D341Med (cell line): ENCODE results near the gene SP3.

Experiments used
- DNase-seq: peaks from one replicate; pipeline ENCODE4 v3.0.0; 2012; ENCODE audit warnings: low spot score

The SP3 gene

DNA sequence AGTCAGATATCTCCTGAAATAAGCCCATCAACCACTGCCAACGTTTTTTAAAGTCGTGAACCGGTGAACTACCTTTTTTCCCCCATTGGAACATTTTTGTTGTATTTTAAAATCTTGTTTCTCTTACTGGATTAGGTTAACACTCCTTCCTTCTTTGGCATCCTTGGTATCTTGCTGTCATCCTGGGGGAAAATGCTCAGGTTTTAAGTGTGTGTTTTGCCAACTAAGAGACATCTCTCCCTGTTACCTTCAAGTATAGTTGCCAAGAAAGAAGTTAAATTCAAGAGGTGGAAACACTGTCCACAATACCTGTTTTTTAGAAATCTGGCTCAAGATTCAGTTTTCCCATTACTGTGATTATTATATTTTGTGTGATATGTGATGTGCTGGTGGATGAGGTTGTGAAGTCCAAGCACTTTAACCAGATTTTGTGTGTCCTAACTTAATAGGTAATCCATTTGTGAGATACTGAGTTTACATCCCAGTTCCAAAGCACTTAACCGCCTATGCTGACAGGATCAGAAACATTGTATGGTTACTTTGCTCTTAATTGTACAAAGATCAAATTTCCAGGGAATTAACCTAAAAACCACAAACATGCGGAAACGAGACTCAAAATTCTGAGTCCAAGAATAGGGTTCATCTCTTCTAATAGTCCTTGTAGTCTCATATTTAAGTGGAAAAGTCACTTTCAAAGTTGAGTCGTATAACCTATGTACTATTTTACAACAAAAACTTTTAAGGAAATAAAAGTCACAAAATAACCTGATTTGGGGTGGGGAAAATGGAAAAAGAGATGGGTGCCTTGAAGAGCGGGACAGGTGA, 1.3 kb upstream of the SP3 start:
- no peak for DNase-seq

DNA sequence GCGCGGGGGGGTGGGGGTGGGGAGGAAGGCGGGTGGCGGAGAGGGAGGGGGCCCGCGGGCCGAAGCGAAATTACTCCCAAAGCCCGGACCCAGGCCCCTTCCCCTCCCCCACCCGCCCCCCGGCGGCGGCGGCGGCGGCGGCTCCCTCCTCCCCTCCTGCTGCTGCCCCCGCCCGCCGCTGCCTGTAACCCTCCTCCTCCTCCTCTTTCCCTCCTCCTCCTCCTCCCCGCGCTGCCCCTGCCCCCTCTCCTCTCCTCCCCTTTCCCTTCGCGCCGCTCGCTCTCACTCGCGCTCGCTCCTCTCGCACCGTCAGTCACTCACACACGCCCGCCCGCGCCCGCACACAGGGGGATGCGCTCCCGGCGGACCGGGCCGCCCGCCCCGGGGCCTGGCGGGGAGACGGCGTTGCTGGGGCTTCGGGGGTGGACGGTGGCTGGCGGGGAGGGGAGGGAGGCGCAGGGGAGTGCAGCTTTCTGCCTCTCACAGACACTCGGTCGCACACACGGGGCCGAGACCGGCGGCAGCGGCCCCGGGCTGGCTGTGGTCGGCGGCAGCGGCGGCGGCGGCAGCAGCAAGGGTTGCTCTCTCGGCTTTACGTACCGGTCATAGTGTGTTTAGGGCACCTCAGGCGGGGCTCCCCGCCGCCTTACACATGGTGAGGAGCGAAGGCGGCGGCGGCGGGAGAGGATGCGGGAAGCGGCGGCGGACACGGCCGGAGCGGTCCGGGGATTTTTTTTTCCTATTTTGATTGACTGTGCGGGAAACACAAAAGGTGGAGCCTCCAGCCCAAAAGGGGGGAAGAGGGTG, 405 bp downstream of the SP3 start:
- DNase-seq, result peak; percentile 84

DNA sequence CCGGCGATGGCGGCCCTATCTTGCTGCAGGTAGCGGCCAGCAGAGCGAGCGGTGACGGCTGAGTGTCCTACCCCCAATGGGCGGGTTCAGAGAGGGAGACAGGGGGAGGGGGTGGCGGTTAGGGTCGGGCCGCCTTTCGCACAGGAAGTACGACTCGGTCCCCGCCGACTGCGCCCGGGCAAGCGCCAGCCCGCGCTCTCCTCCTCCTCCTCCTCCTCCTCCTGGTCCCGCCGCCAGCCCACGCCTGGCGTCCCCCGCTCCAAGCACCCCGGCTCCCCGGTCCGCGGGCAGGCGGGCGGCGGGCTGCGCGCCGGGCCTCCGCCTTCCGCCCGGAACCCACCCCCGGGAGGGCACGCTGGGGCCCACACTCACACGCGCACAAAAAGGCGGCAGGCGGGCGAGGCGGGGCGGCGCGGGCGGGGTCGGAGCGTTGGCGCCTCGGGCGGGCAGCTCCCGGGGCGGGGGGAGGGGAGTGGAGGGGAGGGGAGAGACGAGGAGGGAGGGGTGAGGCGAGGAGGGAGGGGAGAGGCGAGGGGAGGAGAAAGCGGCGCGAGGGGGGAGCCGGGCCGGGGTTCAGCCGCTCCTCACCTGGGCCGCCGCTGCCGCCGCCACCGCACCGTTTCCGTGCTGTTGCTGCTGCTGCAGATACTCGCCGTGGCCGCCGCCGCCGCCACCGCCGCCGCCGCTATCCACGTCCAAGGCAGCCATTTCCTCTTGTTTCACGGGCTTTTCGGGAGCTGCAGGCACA, 1.2 kb downstream of the SP3 start:
- DNase-seq, result peak; percentile 87

DNA sequence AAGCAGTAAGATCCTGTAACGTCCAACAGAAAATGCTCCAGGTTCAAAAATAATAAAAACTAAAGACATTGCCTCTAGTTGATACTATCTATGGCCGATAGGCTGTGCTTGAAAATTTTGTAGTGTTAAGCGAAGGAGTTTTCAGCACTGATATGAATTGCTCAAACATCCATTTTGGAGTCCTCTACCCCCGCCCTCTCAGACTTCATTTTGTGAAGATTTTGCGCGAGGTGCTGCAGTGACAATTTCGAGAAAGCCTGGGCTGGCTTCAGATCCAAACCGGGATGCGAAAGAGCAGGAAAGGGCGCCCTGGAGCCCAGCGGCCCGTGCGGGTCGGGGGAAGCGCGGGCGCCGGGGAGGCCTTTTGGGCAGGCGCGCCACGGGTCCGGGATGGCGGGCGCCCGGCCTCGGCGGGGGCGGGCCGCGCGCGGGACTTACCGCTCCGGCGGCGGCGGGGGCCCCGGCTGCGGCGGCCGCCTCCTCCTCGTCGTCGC, 1.8 kb downstream of the SP3 start:
- no peak for DNase-seq

DNA sequence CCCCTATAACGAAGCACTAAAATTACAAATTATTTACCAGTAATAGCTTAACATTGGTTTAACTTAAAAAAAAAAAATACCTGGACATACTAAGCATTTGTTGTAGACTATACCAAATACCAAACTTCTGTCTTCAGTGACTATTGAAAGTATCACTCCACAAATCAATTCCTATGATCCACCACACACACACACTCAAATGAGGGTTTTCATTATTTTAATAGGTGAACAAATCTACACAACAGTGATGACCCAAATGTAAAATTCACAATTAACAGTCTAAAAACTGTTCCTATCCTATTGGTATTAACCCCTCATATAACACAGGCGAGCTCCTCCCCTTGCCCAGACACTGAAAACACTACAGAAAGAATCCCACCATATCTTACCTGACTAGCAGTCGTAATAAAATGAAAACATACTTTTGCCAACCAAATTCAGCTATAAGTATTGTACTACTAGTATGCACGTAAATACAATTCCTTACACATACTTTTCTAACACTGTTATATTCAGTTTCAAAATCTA, 2.5 kb downstream of the SP3 start:
- no peak for DNase-seq

DNA sequence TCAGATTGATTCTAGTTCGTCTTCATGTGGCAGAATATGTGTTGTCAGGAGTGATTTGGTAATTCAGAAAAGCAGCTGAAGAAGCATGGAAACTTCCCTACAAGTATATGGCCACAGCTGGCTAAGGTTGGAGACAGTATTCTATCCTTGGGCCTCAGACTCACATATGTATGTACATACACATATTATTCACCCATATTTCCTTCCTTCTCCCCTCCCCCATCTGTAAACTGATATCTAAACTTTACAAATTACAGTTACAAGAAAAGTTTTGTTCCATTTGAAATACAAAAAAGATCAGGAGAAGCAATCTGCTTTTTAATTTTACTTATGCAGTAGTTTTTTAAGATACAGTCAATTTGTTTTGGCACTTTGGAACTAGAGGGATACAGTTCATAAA, 3.1 kb downstream of the SP3 start:
- DNase-seq, result no peak

DNA sequence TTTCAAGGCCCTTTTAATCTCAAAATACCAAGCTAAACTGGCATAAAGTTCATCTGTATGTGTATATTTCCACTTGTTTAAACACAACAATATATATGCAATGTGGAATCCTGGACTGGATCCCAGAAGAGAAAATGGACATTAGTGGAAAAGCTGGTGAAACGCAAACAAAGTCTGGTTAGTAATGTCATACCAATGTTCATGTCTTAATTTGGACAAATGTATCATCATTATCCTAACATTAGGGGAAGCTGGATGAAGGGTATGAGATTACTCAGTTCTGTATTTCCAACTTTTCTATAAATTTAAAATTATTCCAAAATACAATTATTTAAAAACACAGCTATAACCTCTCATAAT, 3.8 kb downstream of the SP3 start:
- no peak for DNase-seq

DNA sequence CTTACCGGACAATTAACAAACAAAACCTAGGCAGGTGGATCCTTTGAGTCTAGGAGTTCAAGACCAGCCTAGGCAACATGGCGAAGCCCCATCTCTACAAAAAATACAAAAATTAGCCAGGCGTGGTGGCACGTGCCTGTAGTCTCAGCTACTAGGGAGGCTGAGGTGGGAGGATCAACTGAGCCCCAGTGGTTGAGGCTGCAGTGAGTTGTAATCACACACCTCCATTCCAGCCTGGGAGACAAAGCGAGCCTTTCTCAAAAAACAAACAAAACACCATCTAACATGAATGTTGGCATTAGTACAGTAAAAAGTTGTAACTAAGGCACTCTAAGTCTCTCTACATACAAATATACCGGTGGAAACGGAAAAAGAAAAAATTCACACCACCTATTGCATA, 5.3 kb downstream of the SP3 start:
- no peak for DNase-seq

DNA sequence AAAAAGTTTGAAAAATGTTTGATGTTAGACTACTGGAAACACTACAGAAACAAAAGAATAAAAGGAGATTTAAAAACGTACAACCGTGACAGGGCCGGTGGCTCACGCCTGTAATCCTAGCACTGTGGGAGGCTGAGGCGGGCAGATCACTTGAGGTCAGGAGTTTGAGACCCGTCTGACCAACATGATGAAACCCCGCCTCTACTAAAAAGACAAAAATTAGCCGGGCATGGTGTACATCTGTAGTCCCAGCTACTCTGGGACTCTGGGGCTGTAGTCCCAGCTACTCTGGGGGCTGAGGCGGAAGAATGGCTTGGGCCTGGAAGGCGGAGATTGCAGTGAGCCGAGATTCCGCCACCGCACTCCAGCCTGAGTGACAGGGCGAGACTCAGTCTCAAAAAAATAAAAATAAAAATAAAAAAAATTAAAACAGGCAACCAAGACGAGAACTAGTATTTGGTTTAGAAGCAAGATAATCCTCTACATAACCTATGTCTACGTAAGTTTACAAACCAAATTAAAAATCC, 5.8 kb downstream of the SP3 start:
- DNase-seq, result no peak

DNA sequence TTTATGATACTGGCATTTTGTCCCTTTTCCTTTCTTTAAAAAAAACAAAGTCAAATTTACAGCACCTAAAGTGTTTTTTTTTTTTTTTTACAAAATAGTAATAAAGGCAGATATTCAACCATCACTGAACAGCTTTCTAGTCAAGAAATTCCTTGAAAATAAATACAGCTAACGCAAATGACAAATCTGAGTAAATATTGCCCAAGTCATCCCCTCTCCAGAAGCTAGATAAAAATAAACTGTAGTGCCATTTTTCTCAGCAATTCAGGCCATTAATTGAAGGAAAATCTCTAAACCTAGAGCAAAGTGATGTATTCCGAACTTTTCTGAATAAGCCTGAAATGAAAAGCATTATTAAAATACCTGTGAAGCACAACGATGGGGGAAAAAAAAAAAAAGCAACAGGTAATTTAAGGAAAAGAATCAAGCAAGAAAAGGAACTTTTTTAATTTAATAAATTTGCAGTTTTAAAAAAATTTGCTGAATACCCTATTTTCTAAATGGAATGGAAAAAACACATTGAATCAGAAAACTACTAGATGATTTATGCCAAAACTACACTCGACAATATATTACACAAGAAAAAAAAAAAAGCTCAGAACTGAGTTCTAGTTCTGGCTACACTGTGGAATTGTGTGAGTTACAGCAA, 6.9 kb downstream of the SP3 start:
- DNase-seq, result no peak

DNA sequence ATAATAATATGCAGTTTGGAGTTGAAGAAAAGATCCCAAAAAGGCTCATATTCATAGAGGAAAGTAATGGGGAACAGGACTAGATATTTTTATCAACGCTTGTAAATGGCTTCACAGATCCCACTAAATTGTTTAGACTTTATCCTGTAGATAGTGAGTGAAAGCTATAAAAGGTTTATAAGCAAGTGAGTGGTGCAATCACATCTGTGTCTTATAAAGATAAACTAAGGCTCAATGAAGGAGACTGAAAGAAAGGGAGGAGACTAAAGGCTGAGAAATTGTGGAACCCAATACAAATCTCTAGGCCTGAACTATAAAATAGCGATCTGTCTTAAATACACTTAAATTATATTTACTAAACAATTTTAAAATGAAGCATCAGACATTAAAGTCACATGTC, 7.7 kb downstream of the SP3 start:
- no peak for DNase-seq

DNA sequence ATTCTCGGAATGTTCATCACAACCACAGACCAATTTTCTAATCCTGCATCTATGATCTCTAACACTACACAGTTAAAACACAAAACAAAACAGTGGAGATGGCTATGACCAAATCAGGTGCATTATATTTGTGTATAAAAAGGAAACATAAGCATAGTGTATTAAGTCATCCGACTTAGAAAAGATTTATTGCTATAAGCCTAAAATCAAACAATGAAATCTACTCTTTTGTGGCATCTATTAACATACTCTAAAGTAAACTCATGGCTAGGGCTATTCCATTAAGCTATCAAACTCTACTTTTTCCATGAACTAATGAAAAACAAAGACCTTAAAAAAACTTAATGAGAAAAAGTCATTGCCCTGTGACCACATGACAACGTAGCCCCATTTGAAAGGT, 8.7 kb downstream of the SP3 start:
- no peak for DNase-seq

DNA sequence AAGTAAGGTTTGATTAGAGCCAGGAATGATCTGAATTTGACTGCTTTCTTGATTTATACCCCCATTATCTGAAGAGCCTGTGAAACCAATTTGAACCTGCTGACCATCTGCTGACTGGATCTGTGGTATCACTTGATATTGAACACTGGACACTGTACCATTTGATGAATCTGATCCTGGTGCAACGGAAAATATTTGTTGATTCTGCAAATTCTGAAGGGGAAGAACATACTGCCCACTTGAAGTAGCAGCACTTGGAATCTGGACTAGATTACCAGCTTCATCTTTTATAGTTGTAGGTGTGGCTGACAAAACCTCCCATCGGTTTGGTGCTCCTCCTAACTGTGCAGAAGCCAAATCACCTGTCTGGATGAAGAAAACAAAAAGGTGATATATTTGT, 9.3 kb downstream of the SP3 start:
- DNase-seq, result no peak

DNA sequence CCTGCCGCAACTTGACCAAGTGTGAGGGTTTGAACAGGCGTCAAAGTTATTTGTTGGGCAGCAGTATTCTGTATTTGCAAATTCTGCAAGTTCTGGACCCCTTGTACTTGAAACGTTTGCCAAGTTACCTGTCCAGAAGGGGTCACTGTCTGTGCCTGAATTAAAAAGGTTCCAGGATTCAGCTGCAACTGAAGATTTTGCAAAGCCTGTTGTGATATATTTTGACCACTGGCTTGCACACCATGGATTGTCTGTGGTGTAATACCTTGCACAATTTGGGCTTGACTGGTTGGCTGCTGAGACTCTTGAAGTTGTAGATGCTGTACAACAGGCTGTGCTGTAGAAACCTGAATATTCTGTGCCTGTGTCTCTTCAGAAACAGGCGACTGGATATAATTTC, 10.2 kb downstream of the SP3 start:
- no peak for DNase-seq

DNA sequence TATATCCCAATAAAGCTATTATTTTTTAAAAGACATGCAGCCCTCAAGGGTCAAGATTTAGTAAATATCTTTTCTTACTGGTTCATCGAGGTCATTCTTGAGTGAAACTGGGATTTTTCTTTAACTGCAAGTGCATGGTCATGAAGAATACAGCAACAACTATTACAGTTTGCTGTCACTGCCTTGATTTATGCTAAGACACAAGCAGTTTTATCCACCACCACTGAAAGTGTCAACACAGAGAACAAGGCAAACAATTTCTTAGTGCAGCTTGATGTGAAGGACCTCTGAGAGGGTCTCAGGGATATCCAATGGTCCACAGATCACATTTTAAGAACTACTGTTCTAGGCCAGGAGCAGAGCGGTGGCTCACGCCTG, 12.1 kb downstream of the SP3 start:
- DNase-seq, result no peak

DNA sequence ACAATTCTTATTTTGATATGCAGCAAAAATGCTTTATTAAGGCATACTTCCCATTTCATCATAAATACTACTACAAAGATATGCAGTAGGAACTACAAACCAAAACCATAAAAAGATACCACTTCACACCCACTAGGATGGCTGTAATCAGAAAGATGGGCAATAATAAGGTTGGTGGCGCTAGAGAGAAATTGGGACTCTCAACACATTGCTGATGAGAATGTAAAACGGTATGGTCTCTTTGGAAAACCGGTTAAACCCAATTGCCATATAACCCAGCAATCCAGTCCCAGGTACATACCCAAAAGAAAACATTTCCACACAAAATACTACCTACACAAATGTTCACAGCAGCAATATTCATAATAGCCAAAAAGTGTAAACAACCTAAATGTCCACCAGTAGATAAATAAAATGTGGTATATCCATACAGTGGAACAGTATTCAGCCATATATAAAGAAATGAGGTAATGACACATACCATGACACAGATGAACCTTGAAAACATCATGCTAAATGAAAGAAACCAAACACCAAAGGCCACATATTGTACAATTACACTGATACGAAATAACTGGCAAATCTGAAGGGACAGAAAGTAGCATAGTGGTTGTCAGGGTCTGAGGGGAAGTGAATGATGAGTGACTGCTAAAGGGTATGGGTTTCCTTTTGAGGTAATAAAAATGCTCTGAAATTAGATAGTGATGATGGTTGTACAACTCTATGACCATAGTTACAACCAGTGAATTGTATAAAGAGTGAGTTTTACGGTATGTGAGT, 12.7 kb downstream of the SP3 start:
- DNase-seq, result no peak

DNA sequence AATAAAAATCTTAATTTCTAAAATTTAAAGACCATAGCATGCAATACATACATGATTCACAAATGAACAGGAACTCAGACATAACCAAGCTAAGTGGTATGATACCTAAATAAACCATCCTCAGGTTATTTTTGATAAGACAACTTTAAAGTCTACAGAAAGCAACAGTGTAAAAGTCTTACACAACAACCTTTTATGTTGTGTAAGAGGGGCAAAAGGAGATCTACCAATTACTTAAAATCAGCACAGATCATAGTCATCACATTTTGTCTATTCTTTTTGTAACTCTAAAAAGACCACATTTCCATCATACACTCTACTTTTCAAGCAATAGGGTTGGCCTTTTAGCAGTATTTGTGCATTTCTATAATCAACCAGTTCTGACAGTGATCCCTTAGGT, 16.3 kb downstream of the SP3 start:
- DNase-seq, result no peak

DNA sequence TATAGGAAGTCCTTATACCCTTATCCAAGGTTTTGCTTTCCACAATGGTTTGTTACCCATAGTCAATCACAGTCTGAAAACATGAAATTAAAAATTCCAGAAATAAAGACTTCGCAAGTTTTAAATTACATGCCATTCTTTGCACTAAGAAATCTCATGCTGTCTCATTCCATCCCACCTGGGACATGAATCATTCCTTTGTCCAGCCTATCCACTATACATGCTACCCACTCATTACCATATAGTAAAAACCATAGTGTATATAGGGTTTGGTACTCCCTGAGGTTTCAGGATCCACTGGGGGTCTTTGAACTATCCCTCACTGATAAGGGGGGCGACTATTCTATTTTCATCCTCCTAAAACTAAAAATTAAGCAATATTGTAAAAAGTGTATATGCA, 17.0 kb downstream of the SP3 start:
- no peak for DNase-seq

DNA sequence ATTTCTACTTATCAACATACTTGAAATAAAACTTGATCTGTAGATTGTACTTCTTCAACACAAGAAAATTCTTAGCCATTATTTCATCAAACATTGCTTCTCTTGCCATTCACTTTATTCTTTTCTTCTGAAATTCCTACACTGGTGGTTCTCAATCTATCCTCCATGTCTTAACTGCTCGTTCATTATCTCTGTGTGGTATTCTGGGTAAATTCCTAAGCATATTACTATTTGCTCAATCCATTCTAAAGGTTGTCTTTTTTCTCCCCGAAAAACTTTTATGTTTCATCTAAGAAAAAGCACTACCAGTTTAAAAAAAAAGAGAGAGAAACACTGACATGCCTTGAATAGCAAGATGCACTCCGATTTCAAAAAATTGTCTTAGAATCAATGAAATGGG, 18.0 kb downstream of the SP3 start:
- no peak for DNase-seq

DNA sequence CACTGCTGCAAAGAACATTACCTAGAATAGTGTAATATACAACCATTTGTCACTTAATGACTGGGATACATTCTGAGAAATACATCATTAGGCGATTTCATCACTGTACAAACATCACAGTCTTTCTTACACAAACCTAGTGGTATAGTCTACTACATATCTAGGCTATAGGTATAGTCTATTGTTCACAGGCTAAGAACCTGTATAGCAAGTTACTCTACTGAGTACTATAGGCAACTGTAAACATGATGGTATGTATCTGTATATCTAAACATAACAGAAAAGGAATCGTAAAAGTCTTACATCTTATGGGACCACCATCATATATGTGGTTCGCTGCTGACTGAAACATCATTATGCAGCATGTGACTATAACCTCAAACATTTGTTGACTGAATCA, 21.4 kb downstream of the SP3 start:
- DNase-seq, result no peak
